GM12878 (cell line): ENCODE data around the gene SUMF2. TPM values are rescaled to one million over a fixed set of nuclear protein-coding genes. Genes with fewer than 3 reads are reported as not detected.
A peak's percentile ranks its signal among the peaks of the same experiment; 100 is the strongest.

ENCODE experiments used
- BCL11A ChIP-seq: IDR thresholded peaks from 2 replicates; pipeline ENCODE4 v1.6.1; 2011; ENCODE audit warnings: low read depth, low read length
- BMI1 ChIP-seq: fragments of 450-650 bp; IDR thresholded peaks from 2 replicates; pipeline ENCODE4 v1.6.1; 2016; ENCODE audit warnings: mild to moderate bottlenecking, moderate library complexity, borderline replicate concordance
- CBX5 ChIP-seq: sonication (generic); IDR thresholded peaks from 2 replicates; pipeline ENCODE4 v1.6.1; 2016; ENCODE audit warnings: low read depth, moderate library complexity, mild to moderate bottlenecking, inconsistent platforms
- CHD1 ChIP-seq: IDR thresholded peaks from 2 replicates; pipeline ENCODE4 v1.6.1; 2012; ENCODE audit warnings: low read depth, low read length, improper control_type of control experiment
- CTCF ChIP-seq, 3 experiments: IDR thresholded peaks in 2 of 3; conservative IDR thresholded peaks in 1 of 3; 2 replicates each; pipeline ENCODE4 v1.5.1; 2011; ENCODE audit warnings: low read depth in 3 of 3, low read length in 3 of 3, mild to moderate bottlenecking in 3 of 3, control low read depth in 2 of 3, moderate library complexity in 2 of 3, inconsistent platforms in 1 of 3, mixed read lengths in 1 of 3; ENCODE audit not compliant: control insufficient read depth in 2 of 3, insufficient read depth in 1 of 3; ENCODE audit errors: extremely low read depth in 1 of 3
- E2F4 ChIP-seq: IDR thresholded peaks from 2 replicates; pipeline ENCODE4 v1.6.1; 2012; ENCODE audit warnings: low read depth, low read length, improper control_type of control experiment
- EED ChIP-seq: sonication (generic); IDR thresholded peaks from 2 replicates; pipeline ENCODE4 v1.6.1; 2016; ENCODE audit warnings: antibody characterized with exemption, low read depth
- FOXM1 ChIP-seq: IDR thresholded peaks from 2 replicates; pipeline ENCODE4 v1.6.1; 2012; ENCODE audit warnings: low read depth, mild to moderate bottlenecking, inconsistent platforms, low read length, moderate library complexity
- HCFC1 ChIP-seq: fragments of 150-350 bp; IDR thresholded peaks from 2 replicates; pipeline ENCODE4 v1.6.1; 2014; ENCODE audit warnings: low read length
- IRF3 ChIP-seq: fragments of 450-650 bp; IDR thresholded peaks from 2 replicates; pipeline ENCODE4 v1.6.1; 2014; ENCODE audit warnings: mild to moderate bottlenecking
- KAT2A ChIP-seq: conservative IDR thresholded peaks from 2 replicates; pipeline ENCODE4 v1.6.1; 2011; ENCODE audit warnings: low read depth, low read length; ENCODE audit not compliant: control insufficient read depth
- LARP7 ChIP-seq: fragments of 450-650 bp; IDR thresholded peaks from 2 replicates; pipeline ENCODE4 v1.6.1; 2017; ENCODE audit warnings: mild to moderate bottlenecking
- MEF2A ChIP-seq: IDR thresholded peaks from 2 replicates; pipeline ENCODE4 v1.6.1; 2011; ENCODE audit warnings: low read depth, mild to moderate bottlenecking, low read length, moderate library complexity; ENCODE audit not compliant: insufficient read depth
- PAX8 ChIP-seq: fragments of 450-650 bp; IDR thresholded peaks from 2 replicates; pipeline ENCODE4 v1.6.1; 2017; ENCODE audit warnings: mild to moderate bottlenecking, moderate library complexity
- POU2F2 ChIP-seq: IDR thresholded peaks from 3 replicates; pipeline ENCODE4 v1.6.1; 2011; ENCODE audit warnings: low read depth, mild to moderate bottlenecking, low read length, borderline replicate concordance
- PRDM15 ChIP-seq: fragments of 450-650 bp; formaldehyde crosslinking; IDR thresholded peaks from 2 replicates; pipeline ENCODE4 v1.4.0; 2020; ENCODE audit warnings: mild to moderate bottlenecking, moderate library complexity
- RCOR1 ChIP-seq: conservative IDR thresholded peaks from 2 replicates; pipeline ENCODE4 v1.6.1; 2012; ENCODE audit warnings: low read depth, low read length, improper control_type of control experiment
- RUNX3 ChIP-seq: IDR thresholded peaks from 2 replicates; pipeline ENCODE4 v1.6.1; 2012; ENCODE audit warnings: low read length, inconsistent platforms
- SIX5 ChIP-seq: IDR thresholded peaks from 2 replicates; pipeline ENCODE4 v1.6.1; 2011; ENCODE audit warnings: mild to moderate bottlenecking, low read depth, low read length, moderate library complexity; ENCODE audit not compliant: severe bottlenecking
- SP1 ChIP-seq: IDR thresholded peaks from one replicate; pipeline ENCODE4 v1.6.1; 2011; ENCODE audit warnings: low read depth, low read length
- TBL1XR1 ChIP-seq: IDR thresholded peaks from 2 replicates; pipeline ENCODE4 v1.6.1; 2012; ENCODE audit warnings: low read depth, low read length, improper control_type of control experiment
- ZBED1 ChIP-seq: IDR thresholded peaks from 2 replicates; pipeline ENCODE4 v1.6.1; 2016; ENCODE audit warnings: borderline replicate concordance
- ZNF207 ChIP-seq: fragments of 450-650 bp; IDR thresholded peaks from 2 replicates; pipeline ENCODE4 v1.6.1; 2014; ENCODE audit warnings: antibody characterized with exemption, mild to moderate bottlenecking, borderline replicate concordance
- ZNF274 ChIP-seq: IDR thresholded peaks from one replicate; pipeline ENCODE4 v1.8.0; 2011; ENCODE audit not compliant: insufficient read length, insufficient read depth
- polyA plus RNA-seq, 11 experiments: library from polyadenylated mRNA; depleted of rRNA in 4 of 11; unstranded in 6 of 11; stranded (reverse) in 5 of 11; fragments of >200 nt; fragmentation: Nextera tagmentation in 4 of 11; fragmentation: Illumina TruSeq in 1 of 11; extraction: Ambion mirVana in 4 of 11; extraction: Trizol in 1 of 11; gene quantifications; 1 replicate in 1 of 11; 2 replicates in 10 of 11; pipeline versions ENCODE4 v1.2.1 to v1.2.3, GENCODE V29; 2011 to 2016; ENCODE audit warnings: inconsistent platforms in 2 of 11, missing spikeins in 2 of 11, low read depth in 1 of 11
- total RNA-seq, 4 experiments: library from RNA; depleted of rRNA in 3 of 4; stranded (reverse); fragments of >200 nt in 3 of 4; fragmentation: Illumina TruSeq in 1 of 4; extraction: Trizol in 1 of 4; gene quantifications; 2 replicates each; pipeline versions ENCODE4 v1.2.1 to v1.2.3, GENCODE V29; 2013 to 2021

Gene SUMF2
- total and polyA plus RNA-seq, 10 of the 15 experiments (the other 5 are each of a cell fraction or from before 2014, with no cell fraction given), result 39.9 to 106 (median 71.7) TPM

- TF ChIP-seq PRDM15 (CRISPR knock-in tag) (0 out of 2 replicates have a peak, but pooled peaks have one; percentile 46), KAT2A (no peak), BMI1 (no peak), CHD1 (no peak), SP1 (no peak), POU2F2 (peak; percentile 75; the same call in 1 of the 3 replicates), TBL1XR1 (no peak), LARP7 (peak; percentile 64; the same call in 1 of the 2 replicates), BCL11A (no peak), E2F4 (no peak), SIX5 (no peak), MEF2A (no peak), FOXM1 (no peak), ZNF274 (no peak), IRF3 (no peak), RCOR1 (no peak), EED (no peak; the same call in none of the 2 replicates), CBX5 (0 out of 2 replicates have a peak, but pooled peaks have one; percentile 8), CTCF (IDR thresholded peaks at IDR 0.05 in 2 of 3, conservative IDR thresholded peaks at IDR 0.05 in 1 of 3; ENCODE audit: control insufficient read depth in 2 of 3, extremely low read depth in 1 of 3, insufficient read depth in 1 of 3, low read depth in 3 of 3, low read length in 3 of 3) (peak in 2 of 3 experiments; percentile 12 to 32; a peak in 2 of 6 replicates), PAX8 (no peak), ZBED1 (no peak), HCFC1 (peak; percentile 48), ZNF207 (no peak), RUNX3 (no peak; the same call in 1 of the 2 replicates)
Measured at GRCh38 chr7:56063882-56064625, at the start of gene SUMF2 (continued).
